SK-N-SH treated with all-trans-retinoic acid at 6 μM for 48 hours (cell line): ENCODE measurements around the gene SPECC1.

Experiments used
- ATAC-seq: fragments of 200-7000 bp; cut with Tn5 transposase; 3 replicates; pipeline ENCODE4 v1.9.1; 2020; ENCODE audit warnings: mild to moderate bottlenecking, moderate library complexity
- ARNTL ChIP-seq: fragments of 450-650 bp; formaldehyde crosslinking; IDR thresholded peaks from 2 replicates; pipeline ENCODE4 v1.5.0; 2020; ENCODE audit warnings: low read depth, mild to moderate bottlenecking, moderate library complexity, borderline replicate concordance
- BACH2 ChIP-seq: fragments of 250-450 bp; sonication (Bioruptor Pico); IDR thresholded peaks from 2 replicates; pipeline ENCODE4 v1.9.0; 2021; ENCODE audit warnings: mild to moderate bottlenecking, borderline replicate concordance
- CREB5 ChIP-seq: fragments of 250-450 bp; sonication (Bioruptor Pico); IDR thresholded peaks from 2 replicates; pipeline ENCODE4 v1.5.1; 2020; ENCODE audit warnings: low read depth, mild to moderate bottlenecking, moderate library complexity
- CSDC2 ChIP-seq: fragments of 250-450 bp; sonication (Bioruptor Pico); IDR thresholded peaks from 2 replicates; pipeline ENCODE4 v1.5.0; 2020; ENCODE audit warnings: mild to moderate bottlenecking, moderate library complexity
- CSRNP3 ChIP-seq: fragments of 250-450 bp; sonication (Bioruptor Pico); IDR thresholded peaks from 2 replicates; pipeline ENCODE4 v1.5.1; 2021; ENCODE audit warnings: mild to moderate bottlenecking, moderate library complexity
- ESRRG ChIP-seq: fragments of 250-450 bp; sonication (Bioruptor Pico); IDR thresholded peaks from 2 replicates; pipeline ENCODE4 v1.6.1; 2021; ENCODE audit warnings: mild to moderate bottlenecking
- GLIS3 ChIP-seq: fragments of 250-450 bp; sonication (Bioruptor Pico); IDR thresholded peaks from 2 replicates; pipeline ENCODE4 v1.5.0; 2020; ENCODE audit warnings: mild to moderate bottlenecking, moderate library complexity
- ISL1 ChIP-seq: fragments of 250-450 bp; sonication (Bioruptor Pico); IDR thresholded peaks from 2 replicates; pipeline ENCODE4 v2.1.2; 2022; ENCODE audit warnings: mild to moderate bottlenecking, moderate library complexity
- OSR1 ChIP-seq: fragments of 250-450 bp; sonication (Bioruptor Pico); IDR thresholded peaks from 2 replicates; pipeline ENCODE4 v1.8.0; 2022; ENCODE audit warnings: moderate library complexity, mild to moderate bottlenecking, inconsistent platforms
- POU6F1 ChIP-seq: fragments of 250-450 bp; sonication (Bioruptor Pico); IDR thresholded peaks from 2 replicates; pipeline ENCODE4 v1.8.0; 2021; ENCODE audit warnings: low read depth, mild to moderate bottlenecking, moderate library complexity, borderline replicate concordance
- PPARA ChIP-seq: fragments of 250-450 bp; sonication (Bioruptor Pico); IDR thresholded peaks from 2 replicates; pipeline ENCODE4 v1.5.0; 2020; ENCODE audit warnings: mild to moderate bottlenecking, borderline replicate concordance
- RARB ChIP-seq: fragments of 250-450 bp; sonication (Bioruptor Pico); IDR thresholded peaks from 2 replicates; pipeline ENCODE4 v1.8.0; 2021; ENCODE audit warnings: mild to moderate bottlenecking, moderate library complexity
- SNAI2 ChIP-seq: fragments of 250-450 bp; sonication (Bioruptor Pico); IDR thresholded peaks from 2 replicates; pipeline ENCODE4 v1.5.0; 2020; ENCODE audit warnings: mild to moderate bottlenecking, moderate library complexity
- TCF4 ChIP-seq: fragments of 250-450 bp; sonication (Bioruptor Pico); IDR thresholded peaks from 2 replicates; pipeline ENCODE4 v1.8.0; 2021; ENCODE audit warnings: mild to moderate bottlenecking, moderate library complexity, borderline replicate concordance
- TOX ChIP-seq: fragments of 250-450 bp; sonication (Bioruptor Pico); IDR thresholded peaks from 2 replicates; pipeline ENCODE4 v1.8.0; 2021; ENCODE audit warnings: mild to moderate bottlenecking, moderate library complexity, borderline replicate concordance
- TSHZ2 ChIP-seq: fragments of 250-450 bp; sonication (Bioruptor Pico); IDR thresholded peaks from 2 replicates; pipeline ENCODE4 v1.5.0; 2020; ENCODE audit warnings: mild to moderate bottlenecking, moderate library complexity
- ZC3H10 ChIP-seq: fragments of 250-450 bp; sonication (Bioruptor Pico); IDR thresholded peaks from 2 replicates; pipeline ENCODE4 v1.5.1; 2021; ENCODE audit warnings: mild to moderate bottlenecking, moderate library complexity
- ZFP3 ChIP-seq: fragments of 250-450 bp; sonication (Bioruptor Pico); IDR thresholded peaks from 2 replicates; pipeline ENCODE4 v1.5.0; 2020; ENCODE audit warnings: mild to moderate bottlenecking, moderate library complexity
- ZFP30 ChIP-seq: fragments of 450-650 bp; formaldehyde crosslinking; IDR thresholded peaks from 2 replicates; pipeline ENCODE4 v1.5.0; 2022; ENCODE audit warnings: mild to moderate bottlenecking, moderate library complexity
- ZNF565 ChIP-seq: fragments of 450-650 bp; formaldehyde crosslinking; conservative IDR thresholded peaks from 2 replicates; pipeline ENCODE4 v1.5.0; 2020; ENCODE audit warnings: low read depth, mild to moderate bottlenecking, moderate library complexity
- ZNF70 ChIP-seq: fragments of 450-650 bp; formaldehyde crosslinking; IDR thresholded peaks from 2 replicates; pipeline ENCODE4 v1.5.0; 2020; ENCODE audit warnings: mild to moderate bottlenecking, moderate library complexity
- ZNF8 ChIP-seq: fragments of 450-650 bp; formaldehyde crosslinking; IDR thresholded peaks from 2 replicates; pipeline ENCODE4 v1.5.0; 2020; ENCODE audit warnings: mild to moderate bottlenecking, moderate library complexity
- TF ChIP-seq, protein P1 (sequence below): fragments of 250-450 bp; sonication (Bioruptor Pico); IDR thresholded peaks from 2 replicates; pipeline ENCODE4 v1.8.0; 2020; ENCODE audit warnings: mild to moderate bottlenecking, moderate library complexity, borderline replicate concordance

SPECC1 gene

DNA sequence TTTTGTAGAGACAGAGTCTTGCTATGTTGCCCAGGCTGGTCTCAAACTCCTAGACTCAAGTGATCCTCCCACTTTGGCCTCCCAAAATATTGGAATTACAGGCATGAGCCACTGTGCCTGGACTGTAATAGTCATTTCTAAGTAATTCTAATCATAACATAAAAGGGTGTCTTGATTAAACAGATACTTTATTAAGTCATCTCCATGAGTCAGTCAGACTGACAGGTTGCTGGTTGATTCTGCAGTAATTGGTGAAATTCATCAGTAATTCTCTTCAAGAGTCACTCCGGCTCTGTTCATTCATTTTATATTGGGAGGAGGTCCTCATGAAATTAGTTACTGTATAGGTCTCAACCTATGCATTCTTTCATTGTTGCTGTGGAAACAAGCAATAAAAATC is 85.6 kb downstream of the SPECC1 start:
- ATAC-seq: no peak; the same call in 2 of the 3 replicates
- TF ChIP-seq TOX (CRISPR knock-in tag) (no peak), ZFP3 (CRISPR knock-in tag) (no peak), OSR1 (no peak), TCF4 (CRISPR knock-in tag) (no peak), ZFP30 (no peak), ISL1 (CRISPR knock-in tag) (no peak), GLIS3 (CRISPR knock-in tag) (no peak), TSHZ2 (CRISPR knock-in tag) (no peak), SNAI2 (no peak), POU6F1 (CRISPR knock-in tag) (no peak), CSRNP3 (CRISPR knock-in tag) (no peak), RARB (no peak), PPARA (CRISPR knock-in tag) (no peak), BACH2 (CRISPR knock-in tag) (no peak), CREB5 (CRISPR knock-in tag) (no peak), ARNTL (CRISPR knock-in tag) (no peak), ESRRG (no peak), ZNF70 (CRISPR knock-in tag) (no peak), ZC3H10 (no peak), ZNF565 (CRISPR knock-in tag) (no peak)
- TF ChIP-seq, all 23 proteins: peak for 0

GRCh38 chr17:20095336-20096080 is 86.3 kb downstream of the SPECC1 start:
- TF ChIP-seq RARB: no peak
- no peak for TF ChIP-seq ESRRG
- TF ChIP-seq ISL1 (CRISPR knock-in tag): no peak
- no peak for TF ChIP-seq PPARA (CRISPR knock-in tag)
- TF ChIP-seq ZFP3 (CRISPR knock-in tag): no peak
- no peak for TF ChIP-seq ZNF8 (CRISPR knock-in tag)
- TF ChIP-seq BACH2 (CRISPR knock-in tag): no peak
- TF ChIP-seq TOX (CRISPR knock-in tag): no peak
- no peak for TF ChIP-seq TSHZ2 (CRISPR knock-in tag)
- no peak for TF ChIP-seq ZC3H10
- no peak for TF ChIP-seq CSDC2 (CRISPR knock-in tag)
- TF ChIP-seq, protein P1, sequence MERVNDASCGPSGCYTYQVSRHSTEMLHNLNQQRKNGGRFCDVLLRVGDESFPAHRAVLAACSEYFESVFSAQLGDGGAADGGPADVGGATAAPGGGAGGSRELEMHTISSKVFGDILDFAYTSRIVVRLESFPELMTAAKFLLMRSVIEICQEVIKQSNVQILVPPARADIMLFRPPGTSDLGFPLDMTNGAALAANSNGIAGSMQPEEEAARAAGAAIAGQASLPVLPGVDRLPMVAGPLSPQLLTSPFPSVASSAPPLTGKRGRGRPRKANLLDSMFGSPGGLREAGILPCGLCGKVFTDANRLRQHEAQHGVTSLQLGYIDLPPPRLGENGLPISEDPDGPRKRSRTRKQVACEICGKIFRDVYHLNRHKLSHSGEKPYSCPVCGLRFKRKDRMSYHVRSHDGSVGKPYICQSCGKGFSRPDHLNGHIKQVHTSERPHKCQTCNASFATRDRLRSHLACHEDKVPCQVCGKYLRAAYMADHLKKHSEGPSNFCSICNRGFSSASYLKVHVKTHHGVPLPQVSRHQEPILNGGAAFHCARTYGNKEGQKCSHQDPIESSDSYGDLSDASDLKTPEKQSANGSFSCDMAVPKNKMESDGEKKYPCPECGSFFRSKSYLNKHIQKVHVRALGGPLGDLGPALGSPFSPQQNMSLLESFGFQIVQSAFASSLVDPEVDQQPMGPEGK (CRISPR knock-in tag): no peak
- no peak for TF ChIP-seq CREB5 (CRISPR knock-in tag)
- no peak for TF ChIP-seq OSR1
- ATAC-seq: peak; percentile 95
